Bronchial epithelial cell (primary cell): ENCODE data around the gene EPM2A. TPM values are rescaled to one million over a fixed set of nuclear protein-coding genes. Genes with fewer than 3 reads are reported as not detected.

ENCODE experiments used
- DNase-seq: peaks from one replicate; pipeline ENCODE4 v3.0.0-alpha.2; 2010; ENCODE audit warnings: low read depth
- FAIRE-seq: peaks from 2 replicates; lab custom pipeline; 2011; peaks lifted over from hg19 to GRCh38; lab: Jason Lieb, UNC
- H3K27me3 ChIP-seq: 2 replicates; pipeline ENCODE4 v1.5.1; 2011; ENCODE audit warnings: low read length; ENCODE audit not compliant: control insufficient read depth, insufficient read depth
- H3K36me3 ChIP-seq: 2 replicates; pipeline ENCODE4 v1.5.1; 2011; ENCODE audit warnings: low read length; ENCODE audit not compliant: control insufficient read depth, insufficient read depth
- H3K4me3 ChIP-seq: 2 replicates; pipeline ENCODE4 v1.5.1; 2011; ENCODE audit warnings: mild to moderate bottlenecking, low read depth, low read length, control low read depth
- total RNA-seq: library from RNA; depleted of rRNA; stranded (reverse); fragments of >200 nt; gene quantifications from 2 replicates; pipeline ENCODE4 v1.2.1, GENCODE V29; 2014
- TF ChIP-seq, protein P1 (sequence below): IDR thresholded peaks from 2 replicates; pipeline ENCODE4 v1.5.1; 2011; ENCODE audit warnings: mild to moderate bottlenecking, moderate library complexity, low read length, control low read depth, inconsistent platforms; ENCODE audit not compliant: insufficient read depth, severe bottlenecking

The EPM2A gene
- total RNA-seq, 1 donor from 2014 or later, result 3.7 TPM

DNA sequence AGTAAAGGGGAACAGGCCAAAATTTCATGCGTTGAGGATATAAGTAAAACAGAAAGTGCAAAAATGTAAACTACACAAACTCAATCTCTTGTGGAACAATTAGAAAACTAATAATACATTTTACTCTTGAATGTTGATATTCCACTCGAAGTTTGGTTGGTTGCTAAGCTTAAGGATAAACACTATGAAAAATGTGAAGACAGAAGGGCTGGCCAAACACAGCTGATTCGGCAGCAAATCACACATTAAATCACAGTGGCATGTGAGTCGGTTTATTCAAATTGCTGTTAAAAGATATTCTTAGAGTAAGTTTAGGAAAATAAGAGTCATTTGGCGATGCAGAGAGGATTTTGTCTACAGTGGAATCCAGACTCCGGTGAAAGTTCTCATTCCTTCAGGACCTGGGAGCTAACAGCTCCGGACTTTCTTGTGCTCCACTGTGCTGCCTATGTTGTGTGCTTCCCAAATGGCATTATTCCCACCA, 1.4 kb upstream of the EPM2A start:
- TF ChIP-seq, protein P1, sequence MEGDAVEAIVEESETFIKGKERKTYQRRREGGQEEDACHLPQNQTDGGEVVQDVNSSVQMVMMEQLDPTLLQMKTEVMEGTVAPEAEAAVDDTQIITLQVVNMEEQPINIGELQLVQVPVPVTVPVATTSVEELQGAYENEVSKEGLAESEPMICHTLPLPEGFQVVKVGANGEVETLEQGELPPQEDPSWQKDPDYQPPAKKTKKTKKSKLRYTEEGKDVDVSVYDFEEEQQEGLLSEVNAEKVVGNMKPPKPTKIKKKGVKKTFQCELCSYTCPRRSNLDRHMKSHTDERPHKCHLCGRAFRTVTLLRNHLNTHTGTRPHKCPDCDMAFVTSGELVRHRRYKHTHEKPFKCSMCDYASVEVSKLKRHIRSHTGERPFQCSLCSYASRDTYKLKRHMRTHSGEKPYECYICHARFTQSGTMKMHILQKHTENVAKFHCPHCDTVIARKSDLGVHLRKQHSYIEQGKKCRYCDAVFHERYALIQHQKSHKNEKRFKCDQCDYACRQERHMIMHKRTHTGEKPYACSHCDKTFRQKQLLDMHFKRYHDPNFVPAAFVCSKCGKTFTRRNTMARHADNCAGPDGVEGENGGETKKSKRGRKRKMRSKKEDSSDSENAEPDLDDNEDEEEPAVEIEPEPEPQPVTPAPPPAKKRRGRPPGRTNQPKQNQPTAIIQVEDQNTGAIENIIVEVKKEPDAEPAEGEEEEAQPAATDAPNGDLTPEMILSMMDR, result no peak
- DNase-seq (peak; percentile 16), FAIRE-seq (no peak)
- Histone ChIP-seq H3K4me3 (no peak overlapping the region), H3K27me3 (no peaks in the 10 kb centered on the region), H3K36me3 (no peaks in the 10 kb centered on the region)

DNA sequence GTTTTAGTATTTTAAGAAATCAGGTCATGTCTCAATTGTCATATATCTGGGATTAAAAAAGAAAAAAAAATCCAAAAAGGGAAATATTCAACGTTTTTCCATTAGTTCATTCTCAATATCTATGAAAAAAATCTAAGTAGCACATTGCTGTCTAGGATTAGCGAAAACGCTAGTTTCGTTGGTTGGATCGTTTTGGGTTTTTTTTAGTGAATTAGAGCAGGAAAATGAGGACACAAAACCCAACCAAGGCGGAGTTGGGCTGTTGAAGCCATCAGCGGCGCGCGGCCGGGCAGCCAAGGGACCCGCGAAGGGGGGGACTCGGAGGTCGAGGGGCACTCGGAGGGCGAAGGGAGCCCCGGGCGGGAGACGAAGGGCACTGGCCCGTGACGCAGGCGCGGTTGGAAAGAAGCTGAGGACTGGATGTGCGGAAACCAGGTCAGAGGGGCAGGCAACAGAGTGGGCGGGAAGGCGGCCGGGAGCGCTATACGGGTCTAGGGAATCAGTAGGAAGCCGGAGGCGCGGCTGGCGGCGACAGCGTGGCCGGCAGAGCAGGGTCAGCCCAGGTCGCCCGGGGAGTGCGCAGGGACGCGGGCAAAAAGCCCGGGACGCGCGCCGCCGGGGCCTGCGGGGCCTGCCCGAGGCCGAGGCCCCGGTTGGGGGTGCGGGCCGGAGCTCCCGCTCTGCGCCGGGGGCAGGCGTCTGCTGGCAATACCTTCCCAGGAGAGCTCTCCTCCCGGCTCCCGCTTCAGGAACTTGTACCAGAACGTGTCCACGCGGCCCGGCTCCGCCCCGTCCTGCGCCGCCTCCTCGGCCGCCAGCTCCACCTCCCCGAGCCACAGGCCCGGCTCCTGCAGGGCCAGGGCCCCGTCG, 599 bp downstream of the EPM2A start:
- DNase-seq (peak; percentile 78), FAIRE-seq (no peak)
- H3K36me3 ChIP-seq, result no peaks in the 10 kb centered on the region
- TF ChIP-seq, protein P1, result no peak
- no peaks in the 10 kb centered on the region for H3K27me3 ChIP-seq
- peak overlapping the region; percentile 75 for H3K4me3 ChIP-seq

DNA sequence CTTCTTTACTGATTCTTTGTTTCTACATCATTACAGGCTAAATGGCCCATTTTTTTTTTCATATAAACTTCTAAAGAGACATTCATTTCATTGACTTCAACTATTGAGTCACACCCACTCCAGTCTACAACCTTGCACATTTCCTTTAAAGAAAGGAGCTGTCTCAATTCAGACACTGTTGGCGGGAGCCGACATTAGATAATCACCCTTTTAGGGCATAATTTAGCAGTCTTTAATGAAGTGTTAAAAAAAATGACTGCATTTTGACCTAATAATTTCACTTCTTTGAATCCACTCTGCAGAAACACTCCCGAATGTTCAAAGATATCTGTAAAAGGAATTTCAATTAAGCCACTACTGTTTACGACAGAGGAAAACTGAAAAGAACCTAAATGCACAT, 1.5 kb downstream of the EPM2A start:
- TF ChIP-seq, protein P1, result no peak
- Histone ChIP-seq H3K36me3 (no peaks in the 10 kb centered on the region), H3K4me3 (no peak overlapping the region), H3K27me3 (no peaks in the 10 kb centered on the region)
- FAIRE-seq (no peak), DNase-seq (no peak)

DNA sequence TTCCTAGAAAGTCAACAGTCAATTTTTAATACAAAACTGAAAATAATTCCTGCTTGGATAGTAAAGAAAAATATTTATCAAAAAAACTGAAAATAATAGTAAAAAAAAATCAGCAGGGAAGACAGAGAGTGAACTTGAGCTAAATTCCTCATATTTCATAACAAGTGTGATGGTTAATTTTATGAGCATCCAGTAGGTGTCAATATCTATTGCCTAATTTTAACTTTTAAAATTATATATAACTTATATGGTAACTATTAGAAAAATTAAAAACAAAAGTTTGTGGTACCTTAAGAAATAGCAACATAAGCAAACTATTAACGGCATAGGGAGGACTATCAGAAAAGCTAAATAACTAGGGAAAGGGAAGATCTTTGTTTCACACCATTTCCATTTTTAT, 2.1 kb downstream of the EPM2A start:
- no peak for FAIRE-seq

DNA sequence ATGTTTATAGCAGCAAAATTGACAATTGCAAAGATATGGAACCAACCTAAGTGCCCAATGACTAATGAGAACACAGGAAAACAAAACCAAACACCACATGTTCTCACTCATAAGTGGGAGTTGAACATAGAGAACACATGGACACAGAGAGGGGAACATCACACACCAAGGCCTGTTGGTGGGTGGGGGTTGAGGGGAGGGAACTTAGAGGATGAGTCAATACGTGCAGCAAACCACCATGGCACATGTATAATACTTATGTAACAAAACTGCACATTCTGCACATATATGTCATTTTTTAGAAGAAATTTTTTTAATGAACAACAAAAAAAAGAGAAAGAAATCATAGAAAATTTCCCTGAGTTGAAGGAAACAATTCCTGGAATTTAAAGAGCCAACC, 3.9 kb downstream of the EPM2A start:
- FAIRE-seq (no peak), DNase-seq (no peak)
- TF ChIP-seq, protein P1, result no peak
- Histone ChIP-seq H3K4me3 (no peak overlapping the region), H3K27me3 (no peaks in the 10 kb centered on the region), H3K36me3 (no peaks in the 10 kb centered on the region)

More for the DNA sequence above, 2.1 kb downstream of the EPM2A start:
- Histone ChIP-seq H3K27me3 (no peaks in the 10 kb centered on the region), H3K36me3 (no peaks in the 10 kb centered on the region), H3K4me3 (no peak overlapping the region)
- TF ChIP-seq, protein P1, result no peak
- no peak for DNase-seq
